ENCODE results near the gene ZNF791. TPM values are rescaled to one million over a fixed set of nuclear protein-coding genes. Genes with fewer than 3 reads are reported as not detected.

The ZNF791 gene
- total and polyA plus RNA-seq, 8 donors, result 4.7 to 33.0 (median 18.4) TPM

DNA sequence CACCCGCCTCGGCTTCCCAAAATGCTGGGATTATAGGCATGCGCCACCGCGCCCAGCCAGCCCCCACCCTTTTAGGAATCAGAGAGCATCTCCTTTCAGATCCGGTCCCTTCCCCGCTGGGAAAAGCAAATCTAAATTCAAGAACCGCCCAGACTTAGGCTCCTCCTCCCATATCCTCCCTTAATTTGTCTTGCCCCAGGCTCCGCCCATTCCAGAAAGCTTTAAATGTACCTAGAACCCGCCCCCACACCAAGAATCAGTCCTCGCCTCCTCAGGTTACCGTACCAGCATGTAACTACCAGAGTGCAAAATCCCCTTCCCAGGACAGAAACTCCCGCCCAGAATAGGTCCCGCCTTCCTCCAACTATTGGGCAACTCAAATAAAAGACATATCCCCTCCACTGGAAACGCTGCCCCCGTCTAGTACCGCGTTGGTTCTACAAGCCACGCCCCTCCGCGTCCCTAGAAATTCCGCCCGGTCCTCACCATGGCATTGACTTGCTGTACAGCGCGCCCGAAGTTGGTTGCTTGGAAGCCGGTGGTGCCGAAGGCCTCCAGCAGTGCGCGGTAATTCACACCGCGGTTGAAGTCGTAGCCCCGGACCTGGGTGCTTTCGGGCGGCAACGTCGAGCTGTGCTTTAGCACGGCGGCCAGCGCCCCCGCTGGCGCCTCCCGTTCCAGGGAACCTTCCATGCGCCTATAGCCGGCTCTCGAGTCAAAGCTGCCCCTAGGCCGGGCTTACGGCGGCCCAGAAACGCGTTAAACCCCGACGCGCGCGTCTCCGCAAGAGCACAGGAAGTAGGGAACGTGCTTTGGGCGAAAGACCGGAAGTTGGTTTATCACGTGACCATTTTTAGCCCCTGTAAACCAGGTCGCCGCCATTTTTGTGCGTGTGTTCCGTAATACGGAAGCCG is 70.6 kb downstream of the ZNF791 start, which contains the start of gene DHPS:
Gene DHPS (minus strand): TSS at position 807 of the 914 bp plus-strand sequence. CDS start 114 bp downstream, at position 693.
- 0 to 1% (median 0%) methylated on average over 47 to 68 of the region's 68 CpGs for WGBS, 5 donors
- H3K4me1 ChIP-seq, result peaks cover 8 to 36% (median 26%) of the 10 kb centered on the region in 4 donors
- H3K9me3 ChIP-seq, result no peaks in the 10 kb centered on the region
- peak; percentile 95 to 99 for DNase-seq
- no peak for TF ChIP-seq POLR2A (IDR thresholded peaks at IDR 0.05)
- TF ChIP-seq POLR2AphosphoS5 (IDR thresholded peaks at IDR 0.05), result peak; percentile 65 to 92 (median 83)
- peaks cover 28 to 41% (median 39%) of the 10 kb centered on the region in 4 donors for H3K36me3 ChIP-seq
- H3K27me3 ChIP-seq, result no peaks in the 10 kb centered on the region
- H3K4me3 ChIP-seq, result peak within 1 kb of the TSS; percentile 73 to 99 (median 91)
- intact Hi-C loops (cut with DNase I; ENCODE audit: low total_unique reads), result no loop called here
- peak within 1 kb of the TSS; percentile 94 to 99 (median 96) for H3K27ac ChIP-seq

Other genes starting within 250 kb of the ZNF791 start
- gene ZNF442, start 245.2 kb upstream of the ZNF791 start, total RNA-seq, result 1 to 10 TPM in 4 of 5 donors, not detected in 1; 2.3 to 7.8 (median 3.0) TPM
- gene ZNF442, start 245.2 kb upstream of the ZNF791 start, polyA plus RNA-seq, result 1 to 10 TPM in 2 of 3 donors, under 1 TPM in 1; 0.31 to 2.0 (median 1.1) TPM
- gene ZNF799, start 209.6 kb upstream of the ZNF791 start, total RNA-seq, result 1 to 10 TPM in 4 of 5 donors, under 1 TPM in 1; 0.45 to 6.7 (median 2.9) TPM
- gene ZNF799, start 209.6 kb upstream of the ZNF791 start, polyA plus RNA-seq, result 1 to 10 TPM; 2.2 to 3.5 (median 2.9) TPM
- gene ZNF443, start 169.9 kb upstream of the ZNF791 start, total RNA-seq, result 1 to 10 TPM in 3 of 5 donors, under 1 TPM in 1, not detected in 1; 0.58 to 8.6 (median 3.1) TPM
- 1 to 10 TPM in 2 of 3 donors, under 1 TPM in 1; 0.31 to 3.7 (median 1.5) TPM for gene ZNF443, start 169.9 kb upstream of the ZNF791 start, polyA plus RNA-seq
- 1 to 10 TPM in 2 of 5 donors, under 1 TPM in 1, not detected in 2; 0.58 to 8.3 (median 4.9) TPM for gene ZNF709, start 126.1 kb upstream of the ZNF791 start, total RNA-seq
- gene ZNF709, start 126.1 kb upstream of the ZNF791 start, polyA plus RNA-seq, result under 1 TPM in 2 of 3 donors, not detected in 1; 0.44 to 0.63 TPM
- gene ZNF564, start 59.4 kb upstream of the ZNF791 start, total RNA-seq, result 10 to 100 TPM in 2 of 5 donors, 1 to 10 TPM in 3; 4.9 to 74.1 (median 9.4) TPM
- 1 to 10 TPM; 4.7 to 6.4 (median 5.0) TPM for gene ZNF564, start 59.4 kb upstream of the ZNF791 start, polyA plus RNA-seq
- gene ZNF490, start 107 bp upstream of the ZNF791 start, total RNA-seq, result 1 to 10 TPM in 4 of 5 donors, not detected in 1; 4.1 to 7.5 (median 5.6) TPM
- gene ZNF490, start 107 bp upstream of the ZNF791 start, polyA plus RNA-seq, result under 1 TPM in 2 of 3 donors, not detected in 1; 0.25 to 0.44 TPM
- 100 to 1,000 TPM in 4 of 5 donors, 10 to 100 TPM in 1; 41.7 to 429 (median 117) TPM for gene MAN2B1, start 55.8 kb downstream of the ZNF791 start, total RNA-seq
- 10 to 100 TPM; 20.6 to 59.0 (median 42.1) TPM for gene MAN2B1, start 55.8 kb downstream of the ZNF791 start, polyA plus RNA-seq
- gene WDR83, start 55.9 kb downstream of the ZNF791 start, total RNA-seq, result 10 to 100 TPM in 1 of 5 donors, 1 to 10 TPM in 4; 1.4 to 12.9 (median 9.6) TPM
- 10 to 100 TPM; 20.6 to 33.4 (median 32.7) TPM for gene WDR83, start 55.9 kb downstream of the ZNF791 start, polyA plus RNA-seq
- gene DHPS, start 71.0 kb downstream of the ZNF791 start, total RNA-seq, result 100 to 1,000 TPM in 2 of 5 donors, 10 to 100 TPM in 3; 51.7 to 287 (median 82.6) TPM
- 10 to 100 TPM; 65.1 to 76.0 (median 75.0) TPM for gene DHPS, start 71.0 kb downstream of the ZNF791 start, polyA plus RNA-seq
- gene GNG14, start 77.1 kb downstream of the ZNF791 start, total RNA-seq, result not detected
- gene GNG14, start 77.1 kb downstream of the ZNF791 start, polyA plus RNA-seq, result not detected
- 10 to 100 TPM in 1 of 5 donors, 1 to 10 TPM in 3, under 1 TPM in 1; 0.29 to 10.9 (median 2.7) TPM for gene FBXW9, start 85.7 kb downstream of the ZNF791 start, total RNA-seq
- 1 to 10 TPM; 4.6 to 9.8 (median 5.8) TPM for gene FBXW9, start 85.7 kb downstream of the ZNF791 start, polyA plus RNA-seq
- gene TNPO2, start 113.0 kb downstream of the ZNF791 start, total RNA-seq, result 100 to 1,000 TPM in 1 of 5 donors, 10 to 100 TPM in 4; 20.6 to 143 (median 59.8) TPM
- gene TNPO2, start 113.0 kb downstream of the ZNF791 start, polyA plus RNA-seq, result 10 to 100 TPM; 13.7 to 18.5 (median 17.2) TPM
- 100 to 1,000 TPM; 104 to 687 (median 176) TPM for gene TRIR, start 123.8 kb downstream of the ZNF791 start, total RNA-seq
- 100 to 1,000 TPM; 341 to 367 (median 348) TPM for gene TRIR, start 123.8 kb downstream of the ZNF791 start, polyA plus RNA-seq
- gene GET3, start 126.6 kb downstream of the ZNF791 start, total RNA-seq, result 10 to 100 TPM in 3 of 5 donors, 1 to 10 TPM in 1, under 1 TPM in 1; 0.89 to 27.2 (median 15.5) TPM
- gene GET3, start 126.6 kb downstream of the ZNF791 start, polyA plus RNA-seq, result 10 to 100 TPM; 55.1 to 90.4 (median 75.5) TPM
- 100 to 1,000 TPM in 1 of 5 donors, not detected in 4; 165 TPM for gene BEST2, start 140.9 kb downstream of the ZNF791 start, total RNA-seq
- gene BEST2, start 140.9 kb downstream of the ZNF791 start, polyA plus RNA-seq, result under 1 TPM in 1 of 3 donors, not detected in 2; 0.08 TPM
- 100 to 1,000 TPM in 3 of 5 donors, 10 to 100 TPM in 2; 33.0 to 797 (median 303) TPM for gene HOOK2, start 164.6 kb downstream of the ZNF791 start, total RNA-seq
- 10 to 100 TPM; 30.1 to 74.1 (median 66.7) TPM for gene HOOK2, start 164.6 kb downstream of the ZNF791 start, polyA plus RNA-seq
- 100 to 1,000 TPM; 178 to 625 (median 336) TPM for gene JUNB, start 180.6 kb downstream of the ZNF791 start, total RNA-seq
- gene JUNB, start 180.6 kb downstream of the ZNF791 start, polyA plus RNA-seq, result 100 to 1,000 TPM; 128 to 152 (median 136) TPM
- gene PRDX2, start 190.9 kb downstream of the ZNF791 start, total RNA-seq, result 100 to 1,000 TPM; 118 to 284 (median 129) TPM
- 100 to 1,000 TPM; 213 to 257 (median 240) TPM for gene PRDX2, start 190.9 kb downstream of the ZNF791 start, polyA plus RNA-seq
- not detected for gene THSD8, start 191.1 kb downstream of the ZNF791 start, total RNA-seq
- gene THSD8, start 191.1 kb downstream of the ZNF791 start, polyA plus RNA-seq, result 1 to 10 TPM; 2.9 to 8.3 (median 5.1) TPM
- 10 to 100 TPM in 2 of 5 donors, 1 to 10 TPM in 2, under 1 TPM in 1; 0.45 to 36.2 (median 6.2) TPM for gene RNASEH2A, start 195.7 kb downstream of the ZNF791 start, total RNA-seq
- 10 to 100 TPM in 1 of 3 donors, 1 to 10 TPM in 2; 5.4 to 10.6 (median 6.4) TPM for gene RNASEH2A, start 195.7 kb downstream of the ZNF791 start, polyA plus RNA-seq
- gene RTBDN, start 223.7 kb downstream of the ZNF791 start, total RNA-seq, result not detected
- gene RTBDN, start 223.7 kb downstream of the ZNF791 start, polyA plus RNA-seq, result under 1 TPM in 1 of 3 donors, not detected in 2; 0.53 TPM
- 10 to 100 TPM in 1 of 5 donors, 1 to 10 TPM in 3, not detected in 1; 1.3 to 33.9 (median 5.9) TPM for gene MAST1, start 227.6 kb downstream of the ZNF791 start, total RNA-seq
- gene MAST1, start 227.6 kb downstream of the ZNF791 start, polyA plus RNA-seq, result 1 to 10 TPM in 1 of 3 donors, under 1 TPM in 2; 0.43 to 1.1 (median 0.56) TPM

Measured in stomach (tissue), 9 donors.